GM04504 (cell line): ENCODE data around the gene NPR2.

Experiments
- DNase-seq: peaks from one replicate; pipeline ENCODE4 v3.0.0-alpha.2; 2012; ENCODE audit warnings: low read depth

NPR2 gene

DNA sequence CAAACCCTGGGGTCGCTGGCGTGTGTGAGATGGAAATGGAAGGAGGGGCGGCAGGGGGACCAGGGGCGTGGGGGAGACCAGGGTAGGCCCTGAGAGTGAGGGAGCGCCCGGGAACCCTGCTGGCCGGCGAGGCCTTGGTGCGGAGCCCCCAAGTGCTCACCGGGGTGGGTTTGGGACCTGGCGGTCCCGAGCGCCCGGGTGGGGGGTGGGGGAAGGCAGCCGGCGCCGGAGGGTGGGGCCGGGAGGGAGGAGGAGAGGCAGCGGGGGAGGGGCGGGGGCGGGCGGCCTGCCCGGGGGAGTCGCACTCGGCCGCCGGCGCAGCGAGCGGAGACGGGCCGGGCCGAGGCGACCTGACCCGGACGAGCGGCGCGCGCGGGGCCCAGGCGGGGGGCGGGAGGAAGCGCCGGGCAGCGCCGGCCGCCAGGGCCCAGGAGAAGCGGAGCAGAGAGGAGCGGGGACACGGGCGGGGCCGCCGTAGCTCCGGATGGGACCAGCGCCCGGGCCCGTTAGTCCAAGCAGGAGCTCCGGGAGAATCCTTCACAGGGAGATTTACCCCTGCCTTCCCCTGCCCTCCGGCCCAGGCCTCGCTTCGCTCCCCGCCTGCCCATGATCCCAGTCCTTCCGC is at the start of gene NPR2:
TSS of gene NPR2 (plus strand) at position 295 of the 625 bp plus-strand sequence. CDS start 818 bp downstream, outside the sequence.
- no peak for DNase-seq

DNA sequence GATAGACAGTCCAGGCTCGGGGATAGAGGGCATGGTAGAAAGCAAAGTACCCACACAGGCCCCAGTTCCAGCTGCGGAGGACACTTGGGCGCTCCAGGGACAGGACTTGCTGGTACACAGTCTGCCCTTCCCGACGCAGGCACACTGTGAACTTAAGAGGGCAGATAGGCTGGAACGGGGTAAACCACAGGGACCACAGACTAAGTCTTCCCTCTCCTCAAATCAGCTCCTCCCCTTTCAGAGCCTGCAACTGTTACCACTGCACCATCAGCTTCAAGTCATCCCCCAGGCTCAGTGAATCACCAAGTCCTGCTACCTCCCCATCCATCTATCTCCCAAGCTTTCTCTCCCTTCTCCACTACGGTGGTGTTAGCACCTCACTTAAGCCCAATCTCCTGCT is 49.7 kb upstream of the NPR2 start:
- no peak for DNase-seq

DNA sequence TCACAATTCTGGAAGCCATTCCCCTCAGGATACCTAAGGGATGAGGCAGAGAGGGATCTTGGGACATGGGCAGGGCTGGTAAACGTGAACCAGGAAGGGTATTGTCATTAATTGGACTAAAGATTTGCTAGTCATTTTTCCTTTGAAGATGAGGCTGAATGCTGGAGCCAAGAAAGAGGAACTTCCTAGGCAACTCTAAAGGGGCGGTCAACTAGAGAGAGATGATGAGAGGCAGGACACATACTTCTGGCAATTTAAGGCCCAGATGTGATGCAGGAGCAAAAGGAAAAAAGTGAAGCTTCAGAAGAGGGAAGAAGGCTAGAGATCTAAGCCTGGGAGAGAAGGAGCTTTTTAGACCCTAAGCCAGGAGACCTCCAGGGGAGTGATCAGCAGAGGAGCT is 47.9 kb upstream of the NPR2 start:
- no peak for DNase-seq

DNA sequence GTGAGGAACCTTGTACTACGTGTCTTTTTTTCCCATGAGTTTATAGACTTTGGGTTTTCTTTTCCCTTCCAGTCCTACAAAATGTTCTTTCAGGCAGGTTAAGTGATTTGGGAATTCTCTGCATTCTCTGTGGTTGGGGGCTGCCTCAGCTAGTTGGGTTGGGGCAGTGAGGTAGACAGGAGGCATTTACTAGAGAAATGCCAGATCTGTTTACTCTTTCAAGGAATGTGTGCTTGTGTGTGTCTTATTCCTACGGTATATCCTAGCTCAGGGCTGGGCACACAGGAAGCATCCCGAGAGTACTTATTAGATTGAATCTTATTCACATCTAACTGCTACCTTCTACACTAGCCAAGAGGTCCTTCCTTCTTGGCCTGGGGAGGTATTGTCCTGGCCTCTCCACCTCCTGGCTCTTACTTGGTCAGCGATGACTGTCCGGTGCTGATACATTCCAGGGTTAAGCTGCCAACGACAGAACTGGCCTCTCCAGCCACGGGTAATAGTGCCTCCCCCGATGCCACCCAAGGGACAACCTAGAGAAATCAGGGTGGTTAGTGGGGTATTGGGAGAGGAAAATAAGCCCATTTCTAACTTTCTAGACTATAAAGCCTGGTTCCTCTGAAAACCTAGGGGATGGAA is 47.4 kb upstream of the NPR2 start:
- no peak for DNase-seq

DNA sequence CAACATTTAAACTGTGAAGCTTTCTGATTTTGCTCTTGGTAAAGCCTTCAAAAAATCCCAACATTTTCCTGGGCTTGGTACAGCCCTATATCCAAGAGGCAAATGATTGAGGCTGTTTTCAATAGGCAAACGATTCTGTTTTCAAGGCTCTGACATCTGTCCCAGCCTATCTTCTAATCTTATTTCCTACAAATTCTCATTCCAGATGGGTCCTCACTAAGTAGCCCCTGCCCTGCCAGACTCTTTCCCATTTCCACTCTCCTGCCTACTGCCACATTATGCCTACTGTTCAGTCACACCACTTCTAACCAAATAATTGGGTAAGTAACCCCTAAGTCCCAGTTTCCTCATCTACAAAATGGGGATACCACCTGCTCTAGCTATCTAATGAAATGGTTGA is 45.8 kb upstream of the NPR2 start:
- DNase-seq: no peak

DNA sequence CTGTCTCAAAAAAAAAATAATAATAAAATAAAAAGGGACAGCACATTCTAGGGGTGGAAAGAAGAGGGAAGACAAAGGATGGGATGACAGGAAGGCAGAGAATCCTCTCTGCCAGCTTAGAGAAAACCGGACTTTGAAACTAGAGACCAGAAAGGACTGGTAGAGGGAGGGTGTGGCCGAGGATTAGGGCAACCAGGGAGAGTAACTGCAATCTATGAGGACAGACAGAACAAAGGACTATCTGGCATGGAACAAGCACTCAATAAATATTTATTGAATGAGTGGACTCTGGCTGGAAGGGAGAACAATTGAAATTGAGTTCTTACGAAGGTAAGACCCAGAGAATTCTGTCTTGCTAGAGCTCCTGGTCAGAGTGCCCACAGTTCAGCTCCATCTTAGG is 44.8 kb upstream of the NPR2 start:
- no peak for DNase-seq

DNA sequence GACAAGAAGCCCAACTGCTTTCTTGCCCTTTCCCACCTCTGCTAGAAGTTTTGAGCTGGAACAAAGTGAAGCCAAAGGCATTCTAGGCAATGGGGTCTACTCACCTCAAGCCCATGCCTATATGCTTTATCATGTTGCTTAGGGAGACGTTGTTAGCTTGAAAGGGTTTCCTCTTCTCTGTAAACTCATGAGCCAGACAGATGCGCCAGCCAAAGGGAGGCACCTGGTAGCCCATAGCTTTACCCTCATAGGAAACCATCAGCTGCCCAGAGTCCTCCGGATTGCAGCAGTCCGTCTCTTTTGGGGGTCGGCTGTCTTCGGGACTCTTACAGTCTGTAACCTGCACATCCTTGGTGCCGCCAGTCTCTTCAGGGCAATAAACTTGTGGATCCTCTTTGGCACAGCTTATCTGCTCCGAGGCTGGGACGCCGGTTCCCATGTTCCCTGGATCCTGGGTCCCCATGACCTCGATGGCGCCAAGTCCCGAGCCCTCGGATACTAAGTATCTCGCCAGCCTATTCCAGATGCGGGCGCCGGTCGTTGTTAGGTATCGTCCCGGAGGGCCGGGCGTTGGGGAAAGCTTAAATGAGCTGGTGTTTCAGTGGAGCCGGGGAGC is 43.0 kb upstream of the NPR2 start:
- no peak for DNase-seq

DNA sequence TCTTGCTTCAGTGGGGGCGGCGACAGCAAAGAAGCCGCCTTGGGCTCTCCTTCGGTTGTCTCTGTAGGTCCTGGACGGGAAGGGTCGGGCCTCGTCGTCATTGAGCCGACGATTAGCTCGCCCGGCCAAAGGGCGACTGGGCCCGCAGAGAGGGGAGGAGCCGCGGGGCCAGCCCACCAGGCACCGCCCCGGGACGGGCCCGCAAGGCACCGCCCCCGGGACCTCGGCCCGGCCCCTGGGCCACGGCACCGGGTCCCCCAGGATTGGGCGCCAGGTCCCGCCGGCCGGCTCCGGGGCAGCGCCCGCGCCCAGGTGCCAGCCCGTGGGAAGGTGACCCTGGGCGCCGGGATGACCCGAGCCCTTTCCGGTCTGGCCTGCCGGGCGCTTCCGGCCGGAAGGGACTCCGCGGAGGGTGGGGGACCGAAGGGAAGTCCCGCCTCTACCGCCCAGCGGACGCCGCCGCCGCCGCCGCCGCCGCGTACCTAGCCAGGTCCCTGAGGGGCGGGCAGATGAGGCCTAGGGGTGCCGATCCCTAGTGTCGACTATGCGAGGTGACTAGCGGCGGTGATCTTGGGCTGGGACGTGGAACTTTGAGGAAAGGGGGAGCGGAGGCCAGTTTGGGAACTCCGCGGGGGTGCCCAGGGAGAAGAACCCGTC is 42.4 kb upstream of the NPR2 start, which contains the start of the genes GBA2 and RGP1:
TSS of gene GBA2 (minus strand) at position 371 of the 657 bp plus-strand sequence. CDS start 524 bp downstream, outside the sequence.
TSS of gene RGP1 (plus strand) at position 430 of the 657 bp plus-strand sequence. CDS start 469 bp downstream, outside the sequence.
- DNase-seq: no peak

DNA sequence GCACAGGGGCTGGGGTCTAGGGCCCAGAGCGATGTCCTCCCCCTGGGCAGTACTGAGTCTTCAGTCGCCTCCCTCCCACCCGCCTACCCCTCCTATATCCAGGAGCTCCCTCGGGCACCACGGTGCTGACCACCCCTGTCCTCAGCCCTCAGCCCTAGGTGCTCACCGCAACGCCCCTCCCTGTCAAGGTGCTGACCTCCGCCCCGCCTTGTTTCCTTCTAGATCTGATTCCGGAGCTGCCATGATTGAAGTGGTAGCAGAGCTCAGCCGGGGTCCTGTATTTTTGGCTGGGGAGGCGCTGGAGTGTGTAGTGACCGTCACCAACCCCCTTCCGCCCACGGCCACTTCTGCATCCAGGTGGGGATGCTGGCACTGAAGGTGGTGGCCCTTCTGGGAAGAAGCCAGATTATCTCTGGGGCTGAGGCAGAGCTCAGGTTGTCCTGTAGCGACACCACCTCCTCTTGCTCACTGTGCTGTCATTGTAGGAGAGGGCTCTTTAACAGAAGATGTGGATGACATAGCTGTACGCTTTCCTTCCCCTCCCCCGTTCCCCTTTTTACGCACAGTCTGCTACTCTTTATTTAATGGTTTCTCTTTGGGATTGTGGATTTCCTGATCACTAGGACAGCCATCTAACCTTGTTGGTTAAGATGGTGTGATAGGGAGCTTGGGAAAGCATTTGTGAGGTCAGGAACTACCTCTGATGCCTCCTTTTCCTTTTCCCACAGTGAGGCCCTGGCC is 41.7 kb upstream of the NPR2 start:
- no peak for DNase-seq

DNA sequence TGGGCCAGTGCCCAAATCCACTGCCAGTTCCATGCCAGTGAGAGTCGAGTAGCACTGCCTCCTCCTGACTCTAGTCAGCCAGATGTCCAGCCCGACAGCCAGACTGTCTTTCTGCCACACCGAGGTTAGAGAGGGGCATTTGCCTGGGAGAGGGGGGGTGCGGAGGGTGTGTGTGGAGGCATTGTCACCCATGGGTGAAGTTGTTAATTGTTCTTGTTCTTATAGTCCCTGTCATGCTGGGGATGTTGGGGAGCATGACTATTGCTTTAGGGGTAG is 41.2 kb upstream of the NPR2 start:
- no peak for DNase-seq

DNA sequence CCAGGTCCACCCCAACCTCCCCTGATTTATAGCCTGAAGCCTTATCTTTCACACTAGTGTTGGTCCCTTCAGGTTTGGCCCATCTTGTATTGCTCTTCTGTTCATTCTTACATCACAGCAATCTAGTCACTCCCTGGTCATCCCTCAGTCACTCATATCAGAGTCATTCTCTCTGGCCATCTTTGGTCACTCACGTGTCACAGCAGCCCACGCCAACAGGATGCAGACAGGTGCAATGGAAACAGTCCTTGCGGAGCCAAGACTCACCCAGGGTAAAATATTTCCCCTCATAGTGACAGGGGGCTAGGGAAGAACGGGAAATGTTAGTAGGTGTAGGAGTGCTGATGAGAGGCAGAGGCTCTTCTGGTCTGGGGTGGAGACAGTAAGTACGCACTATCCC is 37.9 kb upstream of the NPR2 start:
- DNase-seq: no peak

DNA sequence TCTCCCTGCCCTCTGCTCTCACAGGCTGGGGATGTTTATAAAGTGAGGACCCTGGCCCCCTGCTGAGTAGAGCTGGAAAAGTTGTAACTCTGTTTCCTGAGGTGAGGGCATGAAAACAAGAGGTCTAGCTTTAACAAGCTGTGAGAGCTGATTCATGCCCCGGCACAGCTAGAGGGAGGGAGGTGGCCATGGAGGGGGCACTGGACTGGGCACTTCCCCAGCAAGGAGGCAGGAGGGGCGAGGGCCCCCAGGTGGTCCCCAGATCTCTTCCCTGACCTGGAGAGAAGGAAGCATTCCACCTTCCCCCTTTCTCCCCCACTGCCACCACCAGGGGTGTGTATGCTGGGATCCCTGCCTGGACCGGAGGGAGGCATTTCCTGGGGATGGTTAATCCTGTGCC is 37.1 kb upstream of the NPR2 start, which contains the start of gene MSMP:
TSS of gene MSMP (minus strand) at position 13 of the 400 bp plus-strand sequence. CDS start 147 bp downstream, outside the sequence.
- no peak for DNase-seq

DNA sequence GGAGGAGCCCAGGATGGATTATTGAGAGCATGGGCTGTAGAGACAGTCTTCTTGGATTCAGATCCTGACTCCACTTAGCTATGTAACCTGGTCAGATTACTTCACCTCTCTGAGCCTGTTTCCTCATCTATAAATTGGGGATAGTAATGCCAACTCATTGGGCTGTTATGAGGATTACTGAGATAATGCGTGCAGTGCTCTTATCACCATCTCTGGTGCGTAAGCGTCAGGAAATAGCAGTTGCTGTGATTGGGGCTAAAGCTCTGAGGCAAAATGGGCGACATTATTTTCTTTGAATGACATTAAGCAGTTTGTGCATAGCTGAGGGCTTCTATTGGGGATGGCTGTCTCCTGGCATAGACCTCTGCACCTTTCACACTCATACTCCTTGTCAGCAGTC is 36.3 kb upstream of the NPR2 start:
- DNase-seq: no peak

DNA sequence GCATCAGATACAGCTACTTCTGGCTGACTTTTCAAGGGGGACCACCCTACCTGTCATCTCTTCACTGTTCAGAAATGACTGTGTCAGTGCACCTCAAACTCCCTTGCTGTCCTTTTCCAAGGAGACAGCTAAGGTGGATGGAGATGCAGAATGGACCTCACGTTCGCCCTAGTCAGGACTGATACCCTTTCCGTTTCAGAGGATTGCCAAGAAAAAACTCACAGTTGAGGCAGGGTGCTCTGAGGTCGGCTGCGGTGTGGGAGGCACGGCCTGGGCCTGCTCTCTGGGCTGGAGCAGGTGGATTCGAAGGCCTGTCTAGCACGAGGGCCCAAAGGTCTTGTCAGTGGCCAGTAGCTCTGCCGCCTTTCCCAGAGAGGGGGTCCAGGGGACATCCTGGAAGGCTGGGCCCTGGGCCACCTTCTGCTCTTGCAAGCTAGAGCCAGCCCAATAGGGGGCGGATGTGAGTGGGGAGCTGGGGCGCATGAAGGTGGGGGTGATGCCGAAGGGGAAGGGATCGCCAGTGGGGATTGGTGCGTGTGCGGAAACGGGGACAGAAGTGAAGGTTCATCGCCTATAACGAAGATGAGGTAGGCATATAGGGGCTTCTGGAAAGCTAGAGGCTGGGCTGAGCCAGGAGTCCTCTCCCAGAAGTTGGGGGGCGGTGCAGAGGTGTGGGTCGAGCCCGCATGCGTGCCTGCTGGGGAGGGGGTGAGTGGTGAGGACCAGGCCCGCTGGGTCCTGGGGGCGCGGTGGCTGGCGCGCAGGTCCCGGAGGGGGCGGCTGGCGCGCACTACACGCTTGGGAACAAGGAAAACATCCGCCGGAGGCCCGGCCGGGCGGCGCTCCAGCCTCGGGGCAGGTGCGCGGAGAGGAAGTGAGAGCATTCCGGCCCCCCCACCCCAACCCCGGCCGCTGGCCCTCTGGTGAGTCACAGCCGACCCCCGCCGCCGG is 34.8 kb upstream of the NPR2 start:
- DNase-seq: no peak

DNA sequence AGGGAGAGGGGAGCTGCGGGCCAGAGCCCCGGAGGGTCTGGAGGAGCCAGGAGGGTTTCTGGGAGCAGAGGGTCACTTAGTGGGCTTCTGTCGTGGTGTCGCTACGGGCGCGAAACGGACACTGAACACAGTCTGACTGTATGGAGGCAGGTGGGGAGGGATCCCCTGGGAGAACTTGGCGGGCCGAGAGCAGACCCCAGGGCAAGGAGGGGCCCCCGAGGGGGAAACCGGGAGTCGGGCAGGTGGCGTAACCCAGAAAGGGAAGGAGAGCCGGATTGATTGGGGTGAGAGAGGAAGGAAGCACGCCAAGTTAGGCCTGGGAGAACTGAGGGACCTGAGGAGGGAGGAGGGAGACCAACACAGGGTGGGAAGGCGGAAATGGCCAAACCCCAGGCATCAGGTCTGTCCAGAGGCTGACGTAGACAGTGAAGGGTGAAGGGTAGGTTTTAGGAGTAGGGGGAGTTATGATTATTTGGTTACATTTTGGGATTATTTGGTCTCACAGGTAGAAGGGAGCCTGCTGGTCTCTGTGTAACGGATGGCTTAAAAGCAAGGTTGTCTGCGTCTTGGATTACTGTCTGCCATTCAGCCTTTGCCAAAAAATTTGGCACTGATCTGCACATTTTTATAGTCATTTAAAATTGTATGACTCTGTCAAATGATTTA is 34.0 kb upstream of the NPR2 start:
- DNase-seq: no peak

DNA sequence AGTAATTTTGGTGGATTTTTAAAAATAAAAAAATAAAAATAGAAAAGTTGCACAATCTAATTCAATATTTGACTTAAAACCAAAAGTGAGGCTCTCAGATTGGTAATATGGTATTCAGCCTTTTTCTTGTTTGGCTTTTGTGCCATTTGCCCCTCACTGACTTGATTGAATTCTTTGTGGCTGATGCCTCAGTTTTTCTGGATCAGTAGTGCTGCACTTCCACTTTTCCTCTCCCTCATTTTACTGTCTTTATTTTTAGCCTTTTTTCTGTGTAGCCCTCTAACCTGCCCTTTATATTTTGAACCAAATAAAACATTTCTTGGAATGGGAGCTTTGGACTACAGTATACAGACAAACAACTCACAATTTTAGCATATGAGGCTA is 33.5 kb upstream of the NPR2 start:
- no peak for DNase-seq

DNA sequence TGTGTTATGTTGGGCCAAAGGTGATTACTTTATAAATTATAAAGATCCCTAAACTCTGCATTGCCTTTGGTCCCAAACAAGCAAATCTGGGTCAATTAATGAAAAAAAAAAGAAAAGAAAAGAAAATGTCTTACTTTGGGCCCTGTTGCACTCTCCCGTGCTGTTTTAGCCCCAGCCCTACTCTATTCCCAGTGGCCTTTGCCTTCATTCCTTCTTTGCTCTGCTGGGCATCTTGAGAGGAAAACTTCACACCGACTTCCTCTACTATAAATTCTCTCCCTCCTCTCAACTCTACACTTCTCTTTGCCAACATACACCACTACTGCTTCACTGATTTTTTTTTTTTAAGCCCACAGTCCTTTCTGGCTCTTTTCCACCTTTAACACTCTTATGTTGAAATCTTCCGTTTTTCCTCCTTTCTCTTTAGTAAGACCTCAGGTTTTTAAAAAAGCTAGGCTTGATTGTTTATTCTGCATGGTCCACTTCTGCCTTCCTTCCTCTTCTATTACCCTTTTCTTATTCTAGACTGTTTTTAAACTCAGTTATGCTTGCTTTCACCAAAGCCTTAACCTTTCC is 32.8 kb upstream of the NPR2 start:
- DNase-seq: no peak

DNA sequence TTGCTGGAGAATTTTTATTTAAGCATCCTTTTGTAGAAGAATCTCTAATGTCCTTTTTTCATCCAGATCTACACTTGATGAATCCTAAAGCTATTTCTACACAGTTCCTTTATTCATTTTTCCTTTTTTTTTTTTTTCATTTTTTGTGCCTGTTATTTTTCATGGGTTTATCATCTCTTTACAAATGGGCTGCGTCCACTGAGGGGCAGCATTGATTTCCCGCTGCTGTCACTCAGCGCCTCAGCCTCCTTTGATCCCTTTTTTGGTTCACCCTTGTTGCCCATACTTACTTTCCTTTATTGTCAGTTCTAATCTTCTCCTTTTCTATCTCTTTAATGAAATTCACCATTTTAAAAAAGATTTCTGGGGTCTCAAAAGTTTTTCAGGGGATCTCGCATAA is 31.6 kb upstream of the NPR2 start:
- no peak for DNase-seq

DNA sequence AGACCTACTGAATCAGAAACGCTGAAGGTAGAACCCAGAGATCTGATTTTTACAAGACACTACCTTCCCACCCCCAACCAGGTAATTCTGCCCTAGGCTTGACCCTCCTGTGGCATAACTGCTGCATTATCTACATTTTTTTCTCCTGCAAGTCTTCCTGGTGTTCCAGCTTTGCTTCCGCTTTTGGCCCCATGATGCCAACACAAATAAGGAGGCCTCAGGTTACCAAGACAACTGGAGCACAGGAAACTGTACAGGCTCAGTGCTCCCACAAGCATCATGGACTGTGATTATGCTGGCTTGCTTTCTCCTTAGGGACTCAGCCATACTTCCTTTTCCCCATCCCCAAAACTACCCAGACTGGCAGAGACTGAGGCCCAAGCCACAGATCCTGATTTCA is 30.7 kb upstream of the NPR2 start:
- DNase-seq: no peak

DNA sequence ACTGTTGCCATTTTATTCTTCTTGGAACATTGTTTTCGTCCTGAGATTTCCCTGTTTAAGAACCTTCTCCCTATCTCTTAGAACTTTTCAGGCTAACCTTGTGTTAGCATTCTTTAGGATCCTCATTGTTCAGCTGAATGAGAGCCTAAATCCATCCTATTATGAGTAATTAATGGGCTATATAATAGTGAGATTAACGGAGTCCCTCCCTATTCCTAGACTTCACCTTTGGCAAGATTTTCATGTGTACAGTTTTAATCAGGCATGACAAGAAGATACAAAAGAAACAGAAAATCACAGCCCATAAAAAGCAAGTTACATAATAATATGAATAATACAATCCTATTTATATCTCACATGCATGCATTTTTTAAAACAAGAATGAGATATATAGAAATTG is 28.2 kb upstream of the NPR2 start:
- no peak for DNase-seq
